ENCODE data around the gene RAB10.
A peak's percentile ranks its signal among the peaks of the same experiment; 100 is the strongest.
"Not testable (repeated sequence)": the region's sequence is repeated elsewhere in the genome, so short reads cannot be mapped to it uniquely, and the experiment has no call there.

RAB10 gene

GRCh38 chr2:26100384-26100783, 66.5 kb downstream of the RAB10 start:
- DNase-seq: no peak

DNA sequence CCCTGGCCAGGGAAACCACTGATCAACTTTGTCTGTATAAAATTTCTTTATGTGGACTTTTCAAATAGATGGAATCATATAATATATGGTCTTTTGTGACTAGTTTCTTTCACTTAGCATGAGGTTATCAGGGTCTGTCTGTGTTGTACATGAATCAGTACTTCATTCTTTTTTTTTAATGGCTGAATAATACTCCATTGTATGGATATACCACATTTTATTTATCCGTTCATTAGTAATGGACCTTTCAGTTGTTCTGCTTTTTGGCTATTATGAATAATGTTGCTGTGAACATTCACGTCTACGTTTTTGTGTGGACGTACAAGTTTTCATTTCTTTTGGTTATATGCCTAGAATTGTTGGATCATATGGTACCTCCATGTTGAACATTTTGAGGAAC, 69.9 kb downstream of the RAB10 start:
- DNase-seq: no peak

GRCh38 chr2:26108701-26109100, 74.8 kb downstream of the RAB10 start:
- not testable (repeated sequence) for DNase-seq

GRCh38 chr2:26112201-26112600, 78.3 kb downstream of the RAB10 start:
- no peak for DNase-seq

- DNase-seq: no peak
Observed at GRCh38 chr2:26114151-26114550, 80.3 kb downstream of the RAB10 start.

- DNase-seq: no peak
Observed at GRCh38 chr2:26118682-26119081, 84.8 kb downstream of the RAB10 start.

- no peak for DNase-seq
Observed at GRCh38 chr2:26119521-26119920, 85.6 kb downstream of the RAB10 start.

DNA sequence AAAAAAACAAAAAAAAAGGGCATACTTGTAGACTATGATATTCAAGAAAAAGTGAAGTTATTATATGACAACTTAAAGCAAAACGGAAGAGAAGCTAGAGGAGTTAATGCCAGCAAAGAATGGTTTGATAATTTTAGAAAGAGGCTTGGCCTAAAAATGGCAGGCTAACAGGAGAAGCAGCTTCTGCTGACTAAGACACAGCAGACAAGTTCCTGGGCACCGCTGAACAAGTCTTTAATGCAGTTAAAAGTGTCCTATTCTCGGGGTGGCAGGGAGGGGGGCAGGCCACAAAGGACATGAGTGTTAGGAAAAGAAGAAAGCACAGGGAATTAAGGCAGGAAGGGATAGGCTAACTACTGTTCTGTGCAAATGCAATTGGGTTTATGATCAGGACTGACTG, 88.7 kb downstream of the RAB10 start:
- DNase-seq: no peak

- no peak for DNase-seq
Observed at GRCh38 chr2:26123426-26123825, 89.5 kb downstream of the RAB10 start.

DNA sequence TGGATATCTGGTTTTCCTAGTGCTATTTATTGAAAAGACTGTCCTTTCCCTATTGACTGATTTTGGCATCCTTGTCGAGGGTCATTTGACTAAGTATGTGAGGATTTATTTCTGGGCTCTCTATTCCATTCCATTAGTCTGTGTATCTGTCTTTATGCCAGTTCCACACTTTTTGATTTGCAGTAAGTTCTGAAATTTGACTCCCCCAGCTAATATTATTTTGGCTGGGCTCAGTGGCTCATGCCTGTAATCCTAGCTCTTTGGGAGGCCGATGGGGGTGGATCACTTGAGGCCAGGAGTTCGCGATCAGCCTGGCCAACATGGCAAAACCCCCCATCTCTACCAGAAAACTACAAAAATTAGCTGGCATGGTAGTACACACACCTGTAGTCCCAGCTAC, 92.2 kb downstream of the RAB10 start:
- DNase-seq: no peak

DNA sequence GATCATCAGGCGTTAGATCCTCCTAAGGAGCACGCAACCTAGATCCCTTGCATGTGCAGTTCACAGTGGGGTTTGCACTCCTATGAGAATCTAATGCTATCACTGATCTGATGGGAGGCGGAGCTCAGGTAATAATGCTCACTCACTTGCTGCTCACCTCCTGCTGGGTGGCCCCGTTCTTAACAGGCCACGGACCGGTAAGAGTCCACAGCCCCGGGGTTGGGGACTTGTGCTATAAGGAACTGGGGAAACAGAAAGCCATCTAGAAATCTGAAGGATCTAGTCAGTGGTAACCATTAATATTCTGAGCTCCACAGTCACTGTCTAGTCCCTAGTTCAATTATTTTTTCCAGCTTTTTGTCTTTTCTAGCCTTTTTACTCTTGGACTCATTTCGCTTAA, 94.3 kb downstream of the RAB10 start:
- no peak for DNase-seq

DNA sequence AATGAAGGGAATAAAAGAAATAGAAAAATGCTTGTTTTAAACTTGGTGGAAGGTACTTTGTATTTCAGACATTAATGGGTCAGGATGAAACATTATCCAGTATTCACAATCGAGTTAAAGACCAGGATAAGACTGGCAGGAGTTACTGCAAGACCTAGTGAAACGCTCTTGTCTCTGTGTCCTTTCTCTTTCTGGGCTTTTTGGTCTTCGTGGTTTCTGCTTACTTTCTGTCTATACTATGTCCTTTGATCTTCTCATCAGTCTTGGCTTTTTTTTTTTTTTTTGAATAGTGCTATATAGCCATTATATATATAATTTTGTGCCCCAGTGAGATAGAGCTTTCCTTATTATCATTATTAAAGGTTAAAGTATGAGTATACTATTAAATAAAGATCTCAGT, 96.9 kb downstream of the RAB10 start:
- no peak for DNase-seq

- no peak for DNase-seq
Observed at GRCh38 chr2:26136451-26136850, 102.6 kb downstream of the RAB10 start.

- DNase-seq: peak; percentile 88
Observed at GRCh38 chr2:26139269-26140183, 105.6 kb downstream of the RAB10 start.

DNA sequence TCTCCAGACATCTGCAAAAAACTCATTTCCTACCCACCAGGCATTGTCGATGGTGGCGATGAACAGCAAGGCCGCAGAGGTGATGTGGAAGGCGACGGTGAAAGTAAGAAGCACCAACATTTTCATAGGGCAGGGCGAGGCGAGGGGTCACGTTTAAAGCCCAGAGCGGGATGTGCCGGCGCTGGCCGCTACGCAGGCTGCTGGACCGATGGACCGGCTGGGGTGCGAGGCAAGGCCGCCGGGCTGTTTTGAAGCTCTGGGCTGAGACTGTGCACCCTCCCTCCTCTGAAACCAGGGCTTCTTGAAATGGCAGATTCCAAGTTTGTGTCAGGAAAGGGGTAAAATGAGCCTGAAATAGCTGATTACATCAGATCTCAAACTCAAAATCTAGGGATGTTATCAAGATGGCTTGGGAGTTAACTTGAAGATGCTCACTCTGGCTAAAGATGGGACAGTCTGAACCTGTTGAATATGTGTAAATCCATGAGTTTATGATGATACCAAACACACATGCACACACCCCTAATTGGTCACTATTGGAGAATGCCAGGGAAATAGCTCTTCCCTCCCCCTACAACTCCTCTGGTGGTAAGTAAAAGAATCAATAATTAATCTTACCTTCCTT, 107.4 kb downstream of the RAB10 start:
- no peak for DNase-seq

DNA sequence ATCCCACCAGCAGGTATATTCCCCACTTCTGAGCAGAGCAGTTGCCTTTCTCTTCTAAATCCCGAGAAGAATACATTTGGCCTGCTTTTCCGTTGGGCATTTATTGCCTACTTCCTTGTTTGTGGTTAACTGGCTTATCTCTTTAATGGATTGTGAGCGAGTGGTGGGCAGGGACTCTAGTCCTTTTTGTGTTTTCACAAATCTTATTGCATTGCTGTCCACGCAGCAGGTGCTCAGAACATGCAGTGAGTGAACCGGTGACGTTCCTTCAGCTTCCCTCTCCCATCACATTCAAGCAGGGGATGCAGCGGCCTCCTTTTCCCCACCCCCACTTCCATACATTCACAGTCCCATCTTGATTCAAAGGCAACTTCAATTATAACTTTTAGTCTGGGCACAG, 110.1 kb downstream of the RAB10 start:
- DNase-seq: no peak

DNA sequence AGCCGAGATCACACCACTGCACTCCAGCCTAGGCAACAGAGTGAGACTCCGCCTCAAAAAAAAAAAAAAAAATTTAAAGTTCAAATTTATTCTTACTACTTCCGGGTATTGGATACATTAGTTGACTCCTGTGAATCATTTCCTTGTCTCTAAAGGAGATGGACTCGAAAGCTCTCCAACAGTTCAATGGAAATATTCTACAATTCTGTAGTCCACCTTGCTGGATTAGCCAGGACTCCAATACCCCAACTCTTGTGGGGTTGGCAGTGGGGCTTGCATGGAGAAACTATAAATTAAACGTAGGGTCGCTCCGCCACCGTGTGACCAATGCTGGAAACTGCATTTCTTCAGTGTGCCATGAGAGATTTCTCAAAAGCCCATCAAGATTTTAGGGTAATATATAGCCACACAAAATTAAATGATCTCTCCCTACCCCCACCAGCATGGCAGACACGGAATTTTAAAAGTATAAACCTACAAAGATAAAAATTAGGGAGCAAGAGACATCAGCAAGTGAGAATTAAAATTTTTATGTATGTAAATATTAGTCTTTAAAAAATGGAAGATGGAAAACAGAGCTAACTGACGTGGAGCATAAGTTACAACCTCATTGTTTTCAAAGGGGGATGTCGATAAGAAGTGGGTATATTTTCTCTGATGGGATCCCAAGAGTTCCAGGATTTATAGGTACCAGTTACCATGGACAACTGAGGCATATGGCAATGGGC, 111.2 kb downstream of the RAB10 start:
- no peak for DNase-seq

DNA sequence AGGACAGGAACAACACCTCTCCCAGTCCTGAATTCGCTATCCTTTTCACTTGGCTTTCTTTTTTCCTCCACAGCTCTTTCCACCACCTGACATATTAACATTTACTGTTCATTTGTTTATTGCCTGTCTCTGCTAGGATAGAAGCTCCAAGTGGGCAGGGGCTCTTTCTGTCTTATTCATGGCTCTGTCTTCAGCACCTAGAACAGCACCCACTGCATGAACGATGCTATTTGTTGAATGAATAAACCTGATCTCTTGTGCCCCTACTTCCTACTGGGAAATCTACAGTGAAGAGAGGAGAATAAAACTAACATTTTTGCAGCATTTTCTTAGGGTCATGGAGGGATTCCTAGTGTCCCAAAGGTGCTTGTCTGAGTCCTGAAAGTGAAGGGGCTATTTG, 114.6 kb downstream of the RAB10 start:
- DNase-seq: no peak

DNA sequence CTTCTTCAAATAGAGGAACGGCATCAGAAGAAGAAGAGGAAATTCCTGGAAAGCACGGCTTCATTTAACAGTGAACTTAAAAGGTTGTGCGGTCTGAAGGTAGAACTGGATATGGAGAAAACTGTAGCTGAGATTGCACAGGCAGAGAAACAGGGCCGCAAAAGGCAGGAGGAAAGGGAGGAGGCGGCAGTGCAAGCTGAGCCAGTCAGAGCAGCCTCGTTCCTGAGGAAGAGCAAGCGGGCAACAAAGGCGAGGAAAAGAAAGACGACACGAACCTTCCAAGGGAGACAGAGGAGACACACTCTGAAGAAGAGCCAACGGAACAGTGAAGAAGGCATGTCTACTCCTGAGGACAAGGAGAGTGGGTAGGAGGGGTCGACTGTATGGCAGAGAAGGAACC, 116.4 kb downstream of the RAB10 start:
- no peak for DNase-seq

GRCh38 chr2:26157580-26157979, 123.7 kb downstream of the RAB10 start:
- no peak for DNase-seq

- no peak for DNase-seq
Observed at GRCh38 chr2:26161926-26162325, 128.0 kb downstream of the RAB10 start.

- DNase-seq: peak; percentile 35
Observed at GRCh38 chr2:26162963-26163362, 129.1 kb downstream of the RAB10 start.

DNA sequence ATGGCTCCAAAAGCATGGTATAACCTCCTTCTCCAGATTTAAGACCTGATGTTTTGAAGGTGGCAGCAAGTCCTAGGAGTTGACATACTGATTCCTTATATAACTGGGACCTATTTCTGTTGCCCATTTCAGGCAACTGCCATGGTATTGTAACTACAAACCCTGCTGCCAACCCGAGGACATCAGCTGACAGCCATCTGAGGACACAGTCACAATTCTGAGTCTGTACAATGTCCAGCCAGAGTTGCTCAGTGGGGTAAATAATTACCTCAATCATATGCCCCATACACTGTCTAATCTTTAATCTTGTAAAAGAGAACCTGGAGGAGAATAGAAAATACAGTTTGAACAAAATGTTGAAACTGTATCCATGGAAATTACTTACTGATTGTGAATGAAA, 130.3 kb downstream of the RAB10 start:
- no peak for DNase-seq

Measured in NCI-H524 treated with DMSO at 0.1 percent for 48 hours (cell line).